HEK293 (cell line): ENCODE measurements around the gene COL6A2.

ENCODE experiments used
- CTCF ChIA-PET: fragments of 350-600 bp; formaldehyde crosslinking; extraction: SDS; loops from one replicate; lab custom pipeline; 2021; ENCODE audit warnings: antibody characterized with exemption; lab: Yijun Ruan, JAX
- POLR2A ChIA-PET: fragments of 300-600 bp; formaldehyde crosslinking; extraction: SDS; loops from one replicate; lab custom pipeline; 2020; ENCODE audit warnings: antibody characterized with exemption, inconsistent platforms; lab: Yijun Ruan, JAX
- H3K27ac ChIP-seq: fragments of 200-500 bp; sonication (Bioruptor generic); 2 replicates; pipeline ENCODE4 v1.5.1; 2014; ENCODE audit warnings: low read depth, low read length, control low read depth, inconsistent platforms; ENCODE audit errors: extremely low read depth
- H3K36me3 ChIP-seq, 2 experiments: fragments of 200-500 bp in 1 of 2; sonication (Bioruptor generic) in 1 of 2; 1 replicate in 1 of 2; 2 replicates in 1 of 2; pipeline ENCODE4 v1.5.1; 2014 to 2017; ENCODE audit warnings: inconsistent platforms in 2 of 2, low read length in 2 of 2; ENCODE audit not compliant: control insufficient read depth in 2 of 2, insufficient read depth in 1 of 2
- H3K4me1 ChIP-seq: fragments of 200-500 bp; sonication (Bioruptor generic); 2 replicates; pipeline ENCODE4 v1.5.1; 2014; ENCODE audit warnings: mild to moderate bottlenecking, low read length, inconsistent platforms; ENCODE audit not compliant: control insufficient read depth, insufficient read depth
- H3K4me3 ChIP-seq: 2 replicates; pipeline ENCODE4 v1.5.1; 2011; ENCODE audit warnings: low read depth, mild to moderate bottlenecking, control low read depth, low read length, moderate library complexity
- H3K9me3 ChIP-seq: fragments of 200-500 bp; sonication (Bioruptor generic); 2 replicates; pipeline ENCODE4 v1.5.1; 2014; ENCODE audit warnings: low read depth, low read length, inconsistent platforms; ENCODE audit not compliant: control insufficient read depth, insufficient read depth
- GFI1B ChIP-seq: fragments of 450-650 bp; formaldehyde crosslinking; IDR thresholded peaks from 2 replicates; pipeline ENCODE4 v1.5.1; 2016; ENCODE audit warnings: missing biosample characterization, missing genetic modification characterization
- GLI2 ChIP-seq: fragments of 450-650 bp; formaldehyde crosslinking; IDR thresholded peaks from 2 replicates; pipeline ENCODE4; 2017; ENCODE audit warnings: missing biosample characterization, missing genetic modification characterization, low read depth, borderline replicate concordance
- GLIS2 ChIP-seq: fragments of 450-650 bp; formaldehyde crosslinking; IDR thresholded peaks from 2 replicates; pipeline ENCODE4 v1.5.1; 2016; ENCODE audit warnings: missing biosample characterization, missing genetic modification characterization
- HOXA7 ChIP-seq: sonication (generic); formaldehyde crosslinking; IDR thresholded peaks from 2 replicates; pipeline ENCODE4 v1.8.1; 2022; ENCODE audit warnings: missing genetic modification reagents, borderline replicate concordance
- HOXC10 ChIP-seq: sonication (generic); formaldehyde crosslinking; IDR thresholded peaks from 2 replicates; pipeline ENCODE4 v1.8.1; 2023; ENCODE audit warnings: mild to moderate bottlenecking, missing genetic modification reagents
- HOXD13 ChIP-seq: sonication (generic); formaldehyde crosslinking; IDR thresholded peaks from 2 replicates; pipeline ENCODE4 v1.8.0; 2022; ENCODE audit warnings: missing genetic modification reagents, borderline replicate concordance
- KLF10 ChIP-seq: fragments of 450-650 bp; IDR thresholded peaks from 2 replicates; pipeline ENCODE4 v1.5.1; 2018; ENCODE audit warnings: missing biosample characterization, mild to moderate bottlenecking, missing genetic modification characterization
- PRDM6 ChIP-seq: fragments of 450-650 bp; formaldehyde crosslinking; IDR thresholded peaks from 2 replicates; pipeline ENCODE4 v1.5.1; 2017; ENCODE audit warnings: missing biosample characterization, missing genetic modification characterization
- SCRT1 ChIP-seq: fragments of 450-650 bp; formaldehyde crosslinking; IDR thresholded peaks from 2 replicates; pipeline ENCODE4 v1.5.1; 2016; ENCODE audit warnings: missing biosample characterization, missing genetic modification characterization, borderline replicate concordance
- YY1 ChIP-seq: fragments of 450-650 bp; formaldehyde crosslinking; IDR thresholded peaks from 2 replicates; pipeline ENCODE4 v1.5.1; 2018; ENCODE audit warnings: missing biosample characterization, missing genetic modification characterization
- ZFHX2 ChIP-seq: fragments of 450-650 bp; formaldehyde crosslinking; conservative IDR thresholded peaks from 2 replicates; pipeline ENCODE4 v1.5.1; 2016; ENCODE audit warnings: missing biosample characterization, missing genetic modification characterization
- ZFP37 ChIP-seq: fragments of 450-650 bp; formaldehyde crosslinking; IDR thresholded peaks from 2 replicates; pipeline ENCODE4 v1.5.1; 2016; ENCODE audit warnings: missing biosample characterization, missing genetic modification characterization
- ZNF10 ChIP-seq: fragments of 450-650 bp; formaldehyde crosslinking; IDR thresholded peaks from 2 replicates; pipeline ENCODE4 v1.5.1; 2017; ENCODE audit warnings: missing biosample characterization, missing genetic modification characterization
- ZNF132 ChIP-seq: fragments of 450-650 bp; formaldehyde crosslinking; IDR thresholded peaks from 2 replicates; pipeline ENCODE4 v1.5.1; 2017; ENCODE audit warnings: missing biosample characterization, missing genetic modification characterization, borderline replicate concordance
- ZNF174 ChIP-seq: fragments of 450-650 bp; formaldehyde crosslinking; IDR thresholded peaks from 2 replicates; pipeline ENCODE4 v1.5.0; 2017; ENCODE audit warnings: missing biosample characterization, mild to moderate bottlenecking, missing genetic modification characterization
- ZNF19 ChIP-seq: fragments of 450-650 bp; formaldehyde crosslinking; IDR thresholded peaks from 2 replicates; pipeline ENCODE4; 2016; ENCODE audit warnings: missing biosample characterization, missing genetic modification characterization, low read depth
- ZNF280C ChIP-seq: fragments of 450-650 bp; formaldehyde crosslinking; IDR thresholded peaks from 2 replicates; pipeline ENCODE4 v1.5.1; 2016; ENCODE audit warnings: missing biosample characterization, missing genetic modification characterization
- ZNF341 ChIP-seq: fragments of 450-650 bp; formaldehyde crosslinking; IDR thresholded peaks from 2 replicates; pipeline ENCODE4; 2016; ENCODE audit warnings: low read depth, missing biosample characterization, missing genetic modification characterization
- ZNF366 ChIP-seq: fragments of 450-650 bp; formaldehyde crosslinking; conservative IDR thresholded peaks from 2 replicates; pipeline ENCODE4 v1.5.1; 2016; ENCODE audit warnings: missing biosample characterization, missing genetic modification characterization
- ZNF394 ChIP-seq: fragments of 450-650 bp; formaldehyde crosslinking; IDR thresholded peaks from 2 replicates; pipeline ENCODE4 v1.5.1; 2016; ENCODE audit warnings: missing biosample characterization, missing genetic modification characterization, mild to moderate bottlenecking, moderate library complexity, borderline replicate concordance
- ZNF426 ChIP-seq: fragments of 450-650 bp; formaldehyde crosslinking; IDR thresholded peaks from 2 replicates; pipeline ENCODE4 v1.5.1; 2017; ENCODE audit warnings: missing biosample characterization, missing genetic modification characterization, mild to moderate bottlenecking, inconsistent platforms, moderate library complexity
- ZNF549 ChIP-seq: fragments of 450-650 bp; IDR thresholded peaks from 2 replicates; pipeline ENCODE4 v1.5.1; 2018; ENCODE audit warnings: missing biosample characterization, missing genetic modification characterization, mild to moderate bottlenecking, inconsistent platforms, moderate library complexity
- ZNF621 ChIP-seq: fragments of 450-650 bp; formaldehyde crosslinking; IDR thresholded peaks from 2 replicates; pipeline ENCODE4 v1.5.1; 2017; ENCODE audit warnings: missing biosample characterization, missing genetic modification characterization
- ZNF677 ChIP-seq: fragments of 450-650 bp; IDR thresholded peaks from 2 replicates; pipeline ENCODE4 v1.5.0; 2018; ENCODE audit warnings: missing biosample characterization, mild to moderate bottlenecking, missing genetic modification characterization, moderate library complexity
- ZNF776 ChIP-seq: fragments of 450-650 bp; formaldehyde crosslinking; IDR thresholded peaks from 2 replicates; pipeline ENCODE4 v1.5.0; 2017; ENCODE audit warnings: missing biosample characterization, missing genetic modification characterization, borderline replicate concordance
- ZNF792 ChIP-seq: fragments of 450-650 bp; formaldehyde crosslinking; IDR thresholded peaks from 2 replicates; pipeline ENCODE4 v1.5.1; 2016; ENCODE audit warnings: missing biosample characterization, missing genetic modification characterization

COL6A2 gene

GRCh38 chr21:46160657-46160906 is 62.7 kb downstream of the COL6A2 start:
- TF ChIP-seq GFI1B (no peak), ZFHX2 (tag by site-specific recombination) (no peak), ZNF341 (no peak), ZNF132 (no peak), ZNF19 (no peak), ZNF394 (tag by site-specific recombination) (no peak), ZFP37 (tag by site-specific recombination) (no peak), GLIS2 (tag by site-specific recombination) (no peak), ZNF621 (tag by site-specific recombination) (no peak), HOXD13 (CRISPR knock-in tag) (no peak), KLF10 (tag by site-specific recombination) (no peak), ZNF549 (tag by site-specific recombination) (no peak), HOXC10 (CRISPR knock-in tag) (no peak), ZNF426 (tag by site-specific recombination) (no peak), ZNF10 (tag by site-specific recombination) (no peak), PRDM6 (no peak), ZNF792 (tag by site-specific recombination) (no peak), ZNF280C (tag by site-specific recombination) (no peak), ZNF677 (tag by site-specific recombination) (no peak)
- Histone ChIP-seq H3K9me3 (no peaks in the 10 kb centered on the region), H3K27ac (no peak overlapping the region), H3K4me3 (no peak overlapping the region), H3K4me1 (no peaks in the 10 kb centered on the region), H3K36me3 (no peaks in the 10 kb centered on the region)
- ChIA-PET CTCF (no interaction called here), POLR2A (no interaction called here)

GRCh38 chr21:46160907-46161632 is 63.2 kb downstream of the COL6A2 start:
- TF ChIP-seq HOXA7 (no peak), ZNF426 (tag by site-specific recombination) (no peak), ZNF366 (tag by site-specific recombination) (no peak), ZNF776 (tag by site-specific recombination) (no peak), YY1 (tag by site-specific recombination) (no peak), SCRT1 (tag by site-specific recombination) (no peak), ZFP37 (tag by site-specific recombination) (no peak), GLI2 (tag by site-specific recombination) (no peak), ZNF174 (tag by site-specific recombination) (no peak)
- no peaks in the 10 kb centered on the region for H3K36me3 ChIP-seq
- H3K27ac ChIP-seq, result no peak overlapping the region
- H3K4me3 ChIP-seq, result no peak overlapping the region
- CTCF ChIA-PET, result no interaction called here
- H3K9me3 ChIP-seq, result no peaks in the 10 kb centered on the region
- no peaks in the 10 kb centered on the region for H3K4me1 ChIP-seq
- POLR2A ChIA-PET, result no interaction called here
